Stimulated activated CD4-positive, alpha-beta T cell treated with anti-CD3 and anti-CD28 coated beads, Interleukin-1b, Interleukin-23, amount 100 ng/mL, for 1 hour (primary cell): ENCODE results near the gene FBLN1.

Source experiments
- DNase-seq, 2 donors: peaks; one replicate each; pipeline ENCODE4 v3.0.0-alpha.2; 2020; ENCODE audit warnings: low read depth in 2 of 2

Gene FBLN1

GRCh38 chr22:45638834-45639746, 136.4 kb downstream of the FBLN1 start:
- no peak for DNase-seq

- DNase-seq = no peak
Measured at GRCh38 chr22:45639747-45640102, 137.0 kb downstream of the FBLN1 start.

GRCh38 chr22:45640291-45640940, 137.7 kb downstream of the FBLN1 start:
- DNase-seq = no peak

- DNase-seq = no peak
Measured at GRCh38 chr22:45640941-45641621, 138.4 kb downstream of the FBLN1 start.

- DNase-seq = no peak
Measured at GRCh38 chr22:45642986-45643385, 140.3 kb downstream of the FBLN1 start.

GRCh38 chr22:45644714-45645113, 142.0 kb downstream of the FBLN1 start:
- no peak for DNase-seq

- no peak for DNase-seq
Measured at GRCh38 chr22:45645150-45645525, 142.5 kb downstream of the FBLN1 start.

GRCh38 chr22:45645526-45646414, 143.1 kb downstream of the FBLN1 start:
- DNase-seq = peak; percentile 54 to 72

- DNase-seq = no peak
Measured at GRCh38 chr22:45647532-45648225, 145.0 kb downstream of the FBLN1 start.

- DNase-seq = no peak
Measured at GRCh38 chr22:45648301-45649117, 145.8 kb downstream of the FBLN1 start.

GRCh38 chr22:45649809-45650208, 147.1 kb downstream of the FBLN1 start:
- DNase-seq = no peak

GRCh38 chr22:45650721-45651120, 148.0 kb downstream of the FBLN1 start:
- DNase-seq = no peak
